ENCODE results near the gene SFSWAP.
"Not testable (repeated sequence)": the region's sequence is repeated elsewhere in the genome, so short reads cannot be mapped to it uniquely, and the experiment has no call there.

The SFSWAP gene

DNA sequence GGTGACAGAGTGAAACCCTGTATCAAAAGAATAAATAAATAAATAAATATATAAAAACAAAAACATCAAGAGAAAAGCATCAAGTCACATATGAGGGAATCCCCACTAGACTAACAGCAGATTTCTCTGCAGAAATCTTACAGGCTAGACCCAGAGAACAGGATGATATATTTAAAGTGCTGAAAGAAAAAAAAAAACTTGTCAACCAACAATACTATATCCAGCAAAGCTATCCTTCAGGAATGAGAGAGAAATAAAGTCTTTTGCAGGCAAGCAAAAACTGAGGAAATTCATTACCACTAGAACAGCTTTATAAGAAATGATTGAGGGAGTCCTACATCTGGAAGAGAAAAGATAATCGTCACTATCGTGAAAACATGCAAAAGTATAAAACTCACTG lies 6.4 kb upstream of the SFSWAP start:
- no peak for DNase-seq

GRCh38 chr12:131706709-131707108 lies 4.2 kb upstream of the SFSWAP start:
- not testable (repeated sequence) for DNase-seq

DNA sequence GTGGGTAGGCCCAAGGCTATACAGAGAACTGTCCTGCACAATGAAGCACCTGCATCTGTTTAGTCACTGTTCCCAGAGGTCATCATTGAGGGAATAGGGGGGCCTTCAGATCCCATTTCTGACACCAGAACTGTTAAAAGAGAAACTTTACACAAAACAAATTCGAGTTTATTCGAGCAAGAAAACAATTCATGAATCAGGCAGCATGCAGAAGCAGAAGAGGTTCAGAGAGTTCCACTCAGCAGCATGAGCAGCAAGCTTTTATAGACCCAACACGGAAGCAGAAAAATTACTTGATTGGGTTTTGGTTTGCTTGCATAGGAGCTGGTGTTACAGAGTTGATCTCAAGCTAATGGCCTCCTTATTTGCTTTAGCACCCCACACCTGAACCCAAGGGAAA lies 1.7 kb upstream of the SFSWAP start:
- no peak for DNase-seq

- no peak for DNase-seq
Measured at GRCh38 chr12:131711551-131712205, 788 bp downstream of the SFSWAP start.

- no peak for DNase-seq
Measured at GRCh38 chr12:131713349-131713748, 2.5 kb downstream of the SFSWAP start.

DNA sequence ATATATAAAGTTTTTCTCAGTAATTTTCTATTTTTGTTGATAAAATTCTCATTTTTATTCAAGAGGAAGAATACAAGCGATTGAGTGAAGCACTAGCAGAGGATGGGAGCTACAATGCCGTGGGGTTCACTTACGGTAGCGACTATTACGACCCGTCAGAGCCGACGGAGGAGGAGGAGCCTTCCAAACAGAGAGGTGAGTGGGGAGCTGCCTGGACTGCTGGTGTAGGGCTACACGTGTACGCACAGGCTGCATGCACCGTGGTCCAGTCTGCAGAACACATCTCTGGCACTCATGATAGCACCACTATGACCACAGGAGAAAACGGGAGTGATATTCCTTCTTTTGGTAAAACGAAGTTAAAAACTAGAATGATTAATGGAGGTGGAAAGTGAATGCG lies 3.9 kb downstream of the SFSWAP start:
- no peak for DNase-seq

GRCh38 chr12:131716282-131716681 lies 5.4 kb downstream of the SFSWAP start:
- DNase-seq, result no peak

GRCh38 chr12:131720241-131720640 lies 9.4 kb downstream of the SFSWAP start:
- no peak for DNase-seq

DNA sequence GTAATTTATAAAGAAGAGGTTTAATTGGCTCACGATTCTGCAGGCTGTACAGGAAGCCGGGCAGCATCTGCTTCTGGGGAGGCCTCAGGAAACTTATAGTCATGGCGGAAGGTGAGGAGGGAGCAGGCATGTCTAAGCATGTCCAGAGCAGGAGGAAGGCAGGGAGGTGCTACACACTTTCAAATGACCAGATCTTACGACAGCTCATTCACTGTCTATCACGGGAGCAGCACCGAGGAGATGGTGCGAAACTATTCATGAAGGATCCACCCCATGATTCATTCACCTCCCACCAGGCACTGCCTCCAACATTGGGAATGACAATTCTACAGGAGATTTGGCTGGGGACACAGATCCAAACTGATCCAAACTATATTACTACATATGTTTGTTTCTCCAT lies 10.0 kb downstream of the SFSWAP start:
- no peak for DNase-seq

DNA sequence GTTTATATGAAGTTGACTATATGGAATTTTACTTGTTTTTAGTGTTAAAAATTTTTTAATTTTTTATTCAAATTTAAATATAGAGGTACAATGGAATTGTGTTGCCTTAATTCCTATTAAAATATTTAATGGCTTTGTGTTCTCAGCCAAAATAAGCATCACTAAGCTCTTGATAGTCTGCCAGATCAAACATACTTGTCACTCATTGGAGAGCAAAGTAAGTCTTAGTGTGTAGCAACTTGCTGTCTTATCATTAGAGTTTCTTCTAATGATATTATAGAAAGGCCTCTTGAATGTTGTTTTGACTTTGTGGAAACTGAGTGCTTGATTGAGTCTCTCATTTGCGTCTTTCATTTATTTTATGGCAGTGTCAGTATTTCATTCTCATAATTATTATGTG lies 10.7 kb downstream of the SFSWAP start:
- no peak for DNase-seq

DNA sequence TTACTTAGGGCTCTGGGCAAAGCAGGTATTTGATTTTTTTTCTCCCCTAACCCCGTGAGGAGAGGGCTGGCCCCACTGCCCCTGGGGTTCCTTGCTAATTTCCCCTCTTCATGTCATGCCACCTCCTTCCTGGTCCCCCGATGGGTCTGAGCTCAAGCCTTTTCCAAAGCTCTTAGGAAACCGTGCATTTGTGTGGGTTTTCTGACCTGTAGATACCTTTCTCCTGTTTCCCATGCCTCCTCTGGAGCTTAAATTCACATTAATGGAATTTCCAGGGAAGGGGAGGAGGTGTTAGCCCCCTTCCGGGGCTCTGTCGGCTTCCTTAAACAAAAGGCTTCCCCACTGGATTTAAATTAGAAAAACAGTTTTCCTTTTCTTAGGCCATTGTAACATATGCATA lies 12.6 kb downstream of the SFSWAP start:
- DNase-seq, result no peak

DNA sequence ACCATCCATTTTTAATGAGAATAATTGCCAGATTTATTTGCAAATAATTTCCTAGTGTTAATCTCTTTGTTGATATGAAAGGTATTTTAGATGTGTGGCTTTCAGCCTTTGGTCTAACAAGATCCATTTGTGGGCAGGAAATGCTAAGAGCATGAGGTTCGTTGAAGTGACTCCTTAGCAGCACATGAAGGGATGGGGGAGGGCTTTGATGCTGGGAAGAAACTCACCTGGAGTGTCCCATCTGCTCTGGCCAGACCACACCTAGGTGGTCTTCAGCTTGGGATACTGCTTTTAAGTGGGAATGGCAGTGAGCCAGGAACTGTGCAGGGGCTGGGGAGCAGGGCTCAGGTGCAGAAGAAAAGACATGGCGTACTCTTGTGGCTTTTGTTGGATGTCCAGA lies 13.6 kb downstream of the SFSWAP start:
- no peak for DNase-seq

DNA sequence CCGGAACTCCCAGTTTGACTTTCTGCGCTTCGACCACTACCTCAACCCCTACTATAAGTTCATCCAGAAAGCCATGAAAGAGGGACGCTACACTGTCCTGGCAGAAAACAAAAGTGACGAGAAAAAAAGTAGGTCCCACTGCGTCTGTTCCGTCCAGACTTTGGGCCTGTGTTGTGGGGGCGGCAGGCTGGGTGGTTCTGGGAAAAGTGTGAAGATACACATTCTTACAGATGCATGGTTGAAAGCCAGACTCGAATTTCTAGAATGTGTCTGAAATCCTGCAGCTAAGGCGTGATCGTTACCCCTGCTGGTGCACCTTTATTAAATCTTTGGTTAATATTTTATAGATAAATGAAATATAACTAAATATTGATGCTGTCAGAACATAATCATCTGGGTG lies 14.6 kb downstream of the SFSWAP start:
- DNase-seq, result no peak

- no peak for DNase-seq
Measured at GRCh38 chr12:131728720-131729119, 17.8 kb downstream of the SFSWAP start.

DNA sequence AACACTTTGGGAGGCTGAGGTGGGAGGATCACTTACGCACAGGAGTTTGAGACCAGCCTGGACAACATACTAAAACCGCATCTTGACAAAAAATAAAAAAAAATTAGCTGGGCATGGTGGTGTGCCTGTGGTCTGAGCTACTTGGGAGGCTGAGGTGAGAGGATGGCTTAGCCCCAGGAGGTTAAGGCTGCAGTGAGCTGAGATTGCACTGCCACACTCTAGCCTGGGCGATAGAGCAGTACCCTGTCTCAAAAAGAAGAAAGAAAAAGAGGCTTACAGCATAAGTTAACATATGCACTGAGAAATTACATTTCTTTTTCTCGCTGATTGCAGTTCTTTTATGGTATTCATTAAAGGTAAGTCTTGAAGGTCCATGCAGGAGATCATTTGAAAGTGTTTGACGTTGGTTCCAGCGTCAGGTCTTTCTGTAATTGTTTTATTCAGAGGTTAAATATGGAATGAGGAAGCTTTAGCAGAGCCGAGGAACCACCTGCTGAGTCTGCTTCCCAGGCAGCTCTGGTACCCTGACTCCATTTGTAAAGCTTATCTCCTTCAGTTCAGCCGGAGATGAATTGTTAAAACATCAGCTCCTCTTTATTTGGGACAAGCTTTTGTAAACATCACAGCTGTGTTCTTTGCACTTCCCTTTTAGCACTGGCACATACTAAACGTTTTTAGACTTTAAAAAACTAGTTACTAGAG lies 18.5 kb downstream of the SFSWAP start:
- DNase-seq, result no peak

- DNase-seq, result no peak
Measured at GRCh38 chr12:131732996-131733615, 22.2 kb downstream of the SFSWAP start.

DNA sequence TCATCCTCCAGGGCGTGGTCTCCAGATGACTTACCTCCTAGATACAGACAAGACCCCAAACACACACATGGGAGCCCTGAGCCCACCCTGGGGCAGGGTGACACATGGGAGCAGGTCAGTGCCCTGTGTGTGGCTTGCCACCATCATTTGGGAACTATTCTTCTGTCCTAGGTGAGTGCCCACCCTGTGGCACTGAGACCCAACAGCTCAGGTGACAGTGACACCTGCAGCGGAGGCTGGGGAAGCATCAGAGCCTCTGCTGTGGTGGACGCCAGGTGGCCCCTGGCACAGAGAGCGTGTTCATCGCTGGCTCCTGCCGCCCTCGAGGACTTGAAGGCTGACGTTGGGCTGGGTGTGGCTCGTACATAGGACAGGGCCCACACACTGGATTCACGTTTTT lies 23.0 kb downstream of the SFSWAP start:
- DNase-seq, result no peak

DNA sequence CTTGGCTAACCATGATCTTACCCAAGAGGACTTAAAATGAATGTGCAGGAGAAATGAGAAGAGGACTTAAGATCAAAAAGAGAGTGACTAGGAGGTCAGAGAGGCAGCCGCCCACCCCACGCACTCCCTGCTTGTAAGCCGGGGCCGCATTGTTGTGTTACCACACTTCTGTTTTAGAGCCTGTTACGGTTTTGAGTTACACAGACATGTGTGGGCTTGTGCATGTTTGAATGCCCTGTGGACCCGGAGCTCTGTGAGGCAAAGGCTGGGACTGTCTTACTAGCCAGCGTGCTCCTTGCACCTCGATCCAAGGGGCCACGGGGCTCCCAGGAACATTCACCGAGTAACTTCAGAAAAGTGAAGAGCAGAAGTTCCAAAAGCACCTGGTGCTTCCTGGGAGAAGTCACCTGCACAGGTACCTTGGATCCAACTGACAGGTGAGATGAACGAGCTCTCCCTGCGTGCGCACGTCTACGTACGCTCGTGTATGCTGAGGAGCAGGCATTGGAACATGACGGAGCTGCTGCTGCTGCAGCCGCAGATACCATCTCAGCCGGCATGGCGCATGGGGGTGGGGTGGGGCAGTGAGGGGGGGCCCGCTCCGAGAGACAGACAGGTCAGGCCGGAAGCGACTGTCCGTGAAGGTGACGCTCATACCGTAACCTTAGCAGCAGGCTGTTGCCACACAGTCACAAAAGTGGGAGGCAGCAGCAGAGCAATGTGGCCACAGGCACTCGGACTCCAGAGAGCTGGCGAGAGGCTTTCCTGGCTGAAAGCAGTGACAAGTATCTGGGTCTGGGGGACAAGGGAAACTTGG lies 23.7 kb downstream of the SFSWAP start:
- no peak for DNase-seq

- DNase-seq, result no peak
Measured at GRCh38 chr12:131735153-131735456, 24.2 kb downstream of the SFSWAP start.

DNA sequence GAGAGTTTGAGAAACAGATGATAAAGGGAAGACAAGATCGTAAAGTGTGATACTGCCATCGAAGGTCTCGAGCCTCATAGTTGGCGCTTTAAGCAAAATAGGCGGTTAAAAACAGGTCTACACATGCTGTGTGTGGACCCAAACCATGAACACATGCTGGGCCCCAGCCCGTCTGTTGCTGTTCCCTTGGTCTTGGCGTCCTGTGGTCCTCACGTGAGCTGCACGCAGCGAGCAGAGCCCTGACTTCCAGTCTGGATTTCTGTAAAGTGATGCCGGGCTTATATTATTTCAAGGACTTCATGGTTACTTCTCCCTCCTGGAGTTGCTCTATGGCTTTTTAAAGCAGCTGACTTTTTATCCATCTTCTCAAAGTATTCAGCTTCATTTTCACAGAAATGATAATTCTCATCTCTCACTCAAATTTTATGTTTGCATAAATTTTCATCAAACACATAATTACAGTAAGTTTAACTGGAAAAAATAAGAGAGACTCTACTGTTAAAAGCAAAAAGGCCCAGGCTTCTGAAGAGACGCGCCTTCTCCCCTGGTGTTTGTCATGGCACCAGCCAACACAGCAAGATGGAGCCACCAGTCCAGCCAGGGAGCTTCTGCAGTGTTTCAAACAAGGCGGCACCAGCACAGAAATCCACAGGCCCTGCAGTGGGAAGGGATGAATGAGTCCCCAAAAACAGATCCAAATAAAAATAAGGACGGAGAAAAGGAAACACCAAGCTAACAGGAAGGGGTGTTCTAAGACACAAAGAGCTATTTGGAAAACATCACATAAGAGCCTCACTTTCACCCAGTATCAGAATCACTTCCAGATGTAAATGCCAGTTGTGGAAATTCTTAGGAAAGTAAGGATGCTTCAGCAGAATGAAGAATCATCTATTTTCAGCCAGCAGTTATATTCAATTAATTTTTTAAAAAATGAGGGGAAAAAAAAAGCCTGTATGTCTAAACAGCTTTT lies 24.9 kb downstream of the SFSWAP start:
- DNase-seq, result no peak

GRCh38 chr12:131736446-131737149 lies 25.7 kb downstream of the SFSWAP start:
- no peak for DNase-seq
